ENCODE measurements around the gene MSI2.
A peak's percentile ranks its signal among the peaks of the same experiment; 100 is the strongest.
"Not testable (repeated sequence)": the region's sequence is repeated elsewhere in the genome, so short reads cannot be mapped to it uniquely, and the experiment has no call there.

MSI2 gene

GRCh38 chr17:57255776-57256681 is at the start of gene MSI2:
Gene MSI2, plus strand, starts transcription at chr17:57256523. Its CDS starts 220 bp downstream, at chr17:57256743.
- peak; percentile 94 for DNase-seq (ENCODE audit: low spot score)

- no peak for DNase-seq (ENCODE audit: low spot score)
Measured at GRCh38 chr17:57206928-57207327, 49.4 kb upstream of the MSI2 start.

- DNase-seq (ENCODE audit: low spot score) = no peak
Measured at GRCh38 chr17:57207396-57207795, 48.9 kb upstream of the MSI2 start.

GRCh38 chr17:57210224-57210553 is 46.1 kb upstream of the MSI2 start:
- no peak for DNase-seq (ENCODE audit: low spot score)

GRCh38 chr17:57210972-57211411 is 45.3 kb upstream of the MSI2 start:
- no peak for DNase-seq (ENCODE audit: low spot score)

- no peak for DNase-seq (ENCODE audit: low spot score)
Measured at GRCh38 chr17:57211543-57211942, 44.8 kb upstream of the MSI2 start.

- DNase-seq (ENCODE audit: low spot score) = no peak
Measured at GRCh38 chr17:57213180-57213825, 43.0 kb upstream of the MSI2 start.

GRCh38 chr17:57215317-57215716 is 41.0 kb upstream of the MSI2 start:
- no peak for DNase-seq (ENCODE audit: low spot score)

GRCh38 chr17:57221366-57222350 is 34.7 kb upstream of the MSI2 start:
- no peak for DNase-seq (ENCODE audit: low spot score)

- DNase-seq (ENCODE audit: low spot score) = not testable (repeated sequence)
Measured at GRCh38 chr17:57222422-57222821, 33.9 kb upstream of the MSI2 start.

GRCh38 chr17:57225127-57225526 is 31.2 kb upstream of the MSI2 start:
- DNase-seq (ENCODE audit: low spot score) = no peak

GRCh38 chr17:57226793-57227192 is 29.5 kb upstream of the MSI2 start:
- no peak for DNase-seq (ENCODE audit: low spot score)

GRCh38 chr17:57228911-57229310 is 27.4 kb upstream of the MSI2 start:
- DNase-seq (ENCODE audit: low spot score) = no peak

GRCh38 chr17:57234061-57234738 is 22.1 kb upstream of the MSI2 start:
- no peak for DNase-seq (ENCODE audit: low spot score)

- no peak for DNase-seq (ENCODE audit: low spot score)
Measured at GRCh38 chr17:57234739-57235092, 21.6 kb upstream of the MSI2 start.

GRCh38 chr17:57235124-57235523 is 21.2 kb upstream of the MSI2 start:
- DNase-seq (ENCODE audit: low spot score) = no peak

- no peak for DNase-seq (ENCODE audit: low spot score)
Measured at GRCh38 chr17:57236686-57237299, 19.5 kb upstream of the MSI2 start.

- DNase-seq (ENCODE audit: low spot score) = no peak
Measured at GRCh38 chr17:57240648-57241047, 15.7 kb upstream of the MSI2 start.

- DNase-seq (ENCODE audit: low spot score) = no peak
Measured at GRCh38 chr17:57242148-57242547, 14.2 kb upstream of the MSI2 start.

- peak; percentile 89 for DNase-seq (ENCODE audit: low spot score)
Measured at GRCh38 chr17:57243171-57243622, 13.1 kb upstream of the MSI2 start.

GRCh38 chr17:57245786-57246185 is 10.5 kb upstream of the MSI2 start:
- no peak for DNase-seq (ENCODE audit: low spot score)

Data from ecto neural progenitor cell (in vitro differentiated cells).